Osteoblast (primary cell): ENCODE measurements around the gene SFRP5. TPM values are rescaled to one million over a fixed set of nuclear protein-coding genes. Genes with fewer than 3 reads are reported as not detected.

Source experiments
- DNase-seq: peaks from one replicate; pipeline ENCODE4 v3.0.0; 2011; ENCODE audit warnings: low spot score, mixed read lengths; ENCODE audit not compliant: insufficient read length; ENCODE audit errors: missing footprints
- H2AFZ ChIP-seq: 2 replicates; pipeline ENCODE4 v1.6.0; 2011; ENCODE audit warnings: mild to moderate bottlenecking, low read length
- H3K27ac ChIP-seq: 2 replicates; pipeline ENCODE4 v1.5.1; 2011; ENCODE audit warnings: mild to moderate bottlenecking, low read depth, low read length, moderate library complexity
- H3K27me3 ChIP-seq: 2 replicates; pipeline ENCODE4 v1.6.0; 2012; ENCODE audit warnings: mild to moderate bottlenecking, control low read depth, inconsistent platforms, low read length, moderate library complexity; ENCODE audit not compliant: insufficient read depth
- H3K36me3 ChIP-seq: 2 replicates; pipeline ENCODE4 v1.5.1; 2011; ENCODE audit warnings: mild to moderate bottlenecking, low read length, control low read depth, moderate library complexity; ENCODE audit not compliant: insufficient read depth
- H3K4me1 ChIP-seq: 2 replicates; pipeline ENCODE4 v1.5.1; 2011; ENCODE audit warnings: mild to moderate bottlenecking, low read length, control low read depth, moderate library complexity; ENCODE audit not compliant: insufficient read depth
- H3K4me2 ChIP-seq: 2 replicates; pipeline ENCODE4 v1.6.0; 2011; ENCODE audit warnings: mild to moderate bottlenecking, low read length; ENCODE audit not compliant: insufficient read depth
- H3K4me3 ChIP-seq: fragments of 200-600 bp; sonication (generic); 3 replicates; pipeline ENCODE4 v1.5.1; 2012; ENCODE audit warnings: mild to moderate bottlenecking, low read length, inconsistent platforms; ENCODE audit not compliant: insufficient read depth
- H3K79me2 ChIP-seq: 2 replicates; pipeline ENCODE4 v1.6.0; 2012; ENCODE audit warnings: mild to moderate bottlenecking, low read length, control low read depth, inconsistent platforms; ENCODE audit not compliant: insufficient read depth
- H3K9me3 ChIP-seq: 2 replicates; pipeline ENCODE4 v1.5.1; 2011; ENCODE audit warnings: low read depth, low read length, control low read depth
- H4K20me1 ChIP-seq: 2 replicates; pipeline ENCODE4 v1.6.0; 2012; ENCODE audit warnings: mild to moderate bottlenecking, low read length, control low read depth; ENCODE audit not compliant: insufficient read depth
- CTCF ChIP-seq: IDR thresholded peaks from 2 replicates; pipeline ENCODE4 v1.5.1; 2011; ENCODE audit warnings: mild to moderate bottlenecking, low read depth, low read length, moderate library complexity; ENCODE audit errors: extremely low read depth
- total RNA-seq: library from RNA; depleted of rRNA; stranded (reverse); fragments of >200 nt; gene quantifications from 2 replicates; pipeline ENCODE4 v1.2.3, GENCODE V29; 2012

The SFRP5 gene
- total RNA-seq, 1 donor, result not detected

- peaks cover 53% of the 10 kb centered on the region for H3K79me2 ChIP-seq
Observed at GRCh38 chr10:97718178-97718577, 53.6 kb downstream of the SFRP5 start.

GRCh38 chr10:97717627-97718026 lies 54.2 kb downstream of the SFRP5 start:
- TF ChIP-seq CTCF, result no peak
- H3K4me3 ChIP-seq, result no peak overlapping the region
- H3K27ac ChIP-seq, result no peak overlapping the region
- H3K4me2 ChIP-seq, result no peak overlapping the region
- peaks cover 34% of the 10 kb centered on the region for H4K20me1 ChIP-seq
- peaks cover 53% of the 10 kb centered on the region for H3K79me2 ChIP-seq
- no peaks in the 10 kb centered on the region for H3K27me3 ChIP-seq
- H3K4me1 ChIP-seq, result peaks cover 23% of the 10 kb centered on the region
- H3K36me3 ChIP-seq, result peaks cover 32% of the 10 kb centered on the region
- no peaks in the 10 kb centered on the region for H3K9me3 ChIP-seq
- no peak overlapping the region for H2AFZ ChIP-seq
- DNase-seq, result no peak

More at GRCh38 chr10:97718178-97718577, 53.6 kb downstream of the SFRP5 start:
- DNase-seq, result no peak
- Histone ChIP-seq H3K36me3 (peaks cover 32% of the 10 kb centered on the region), H3K9me3 (no peaks in the 10 kb centered on the region), H4K20me1 (peaks cover 34% of the 10 kb centered on the region), H3K27me3 (no peaks in the 10 kb centered on the region), H3K4me3 (no peak overlapping the region), H3K4me2 (no peak overlapping the region), H3K27ac (no peak overlapping the region), H2AFZ (no peak overlapping the region), H3K4me1 (peaks cover 19% of the 10 kb centered on the region)
- TF ChIP-seq CTCF, result no peak

Other genes starting within 250 kb of the SFRP5 start
- 0.29 and 0.72 TPM in 2 replicates for gene ANKRD2, start 199.2 kb downstream of the SFRP5 start, total RNA-seq
- 1.4 and 2.7 TPM in 2 replicates for gene HOGA1, start 187.6 kb downstream of the SFRP5 start, total RNA-seq
- 0.29 and 0.36 TPM in 2 replicates for gene C10orf62, start 182.3 kb downstream of the SFRP5 start, total RNA-seq
- 4.0 and 7.7 TPM in 2 replicates for gene MORN4, start 138.5 kb downstream of the SFRP5 start, total RNA-seq
- 23.5 and 28.9 TPM in 2 replicates for gene PI4K2A, start 131.3 kb downstream of the SFRP5 start, total RNA-seq
- gene AVPI1, start 84.8 kb downstream of the SFRP5 start, total RNA-seq, result 101 and 105 TPM in 2 replicates
- gene MARVELD1, start 58.3 kb downstream of the SFRP5 start, total RNA-seq, result 56.6 and 57.5 TPM in 2 replicates
- gene ZFYVE27, start 34.9 kb downstream of the SFRP5 start, total RNA-seq, result 16.5 and 19.9 TPM in 2 replicates
- under 0.01 TPM in 1 of 2 replicates, not detected in the other for gene GOLGA7B, start 77.8 kb upstream of the SFRP5 start, total RNA-seq